HG03095 (cell line): ENCODE data around the gene USF2.
A peak's percentile ranks its signal among the peaks of the same experiment; 100 is the strongest.

Experiments used
- ATAC-seq: cut with Tn5 transposase; IDR thresholded peaks from one replicate; pipeline ENCODE4 v1.9.1; 2021; ENCODE audit warnings: moderate library complexity; ENCODE audit not compliant: unreplicated experiment

The USF2 gene

GRCh38 chr19:35241417-35241816 lies 27.3 kb upstream of the USF2 start:
- ATAC-seq = no peak

- ATAC-seq = no peak
Measured at GRCh38 chr19:35246466-35247092, 22.2 kb upstream of the USF2 start.

- ATAC-seq = no peak
Measured at GRCh38 chr19:35247526-35248309, 21.0 kb upstream of the USF2 start.

- ATAC-seq = peak; percentile 77
Measured at GRCh38 chr19:35248310-35249145, 20.2 kb upstream of the USF2 start, which contains the start of gene LSR. LSR (plus strand) TSS chr19:35249002; CDS start chr19:35249023, 21 bp downstream.

GRCh38 chr19:35249146-35249847 lies 19.5 kb upstream of the USF2 start:
- peak; percentile 7 for ATAC-seq

- ATAC-seq = no peak
Measured at GRCh38 chr19:35249848-35250711, 18.7 kb upstream of the USF2 start.

- ATAC-seq = no peak
Measured at GRCh38 chr19:35251456-35251855, 17.3 kb upstream of the USF2 start.

- ATAC-seq = no peak
Measured at GRCh38 chr19:35253316-35254286, 15.2 kb upstream of the USF2 start.

- ATAC-seq = no peak
Measured at GRCh38 chr19:35254341-35255297, 14.1 kb upstream of the USF2 start.

GRCh38 chr19:35256566-35256965 lies 12.2 kb upstream of the USF2 start:
- no peak for ATAC-seq

- no peak for ATAC-seq
Measured at GRCh38 chr19:35257113-35257461, 11.7 kb upstream of the USF2 start.

- no peak for ATAC-seq
Measured at GRCh38 chr19:35260694-35261304, 8.0 kb upstream of the USF2 start.

- no peak for ATAC-seq
Measured at GRCh38 chr19:35261356-35262100, 7.2 kb upstream of the USF2 start.

- no peak for ATAC-seq
Measured at GRCh38 chr19:35262101-35262761, 6.5 kb upstream of the USF2 start.

GRCh38 chr19:35264268-35265125 lies 4.3 kb upstream of the USF2 start:
- no peak for ATAC-seq
